HepG2 (cell line): Measurements from ENCODE around the gene HIPK4. TPM values are rescaled to one million over a fixed set of nuclear protein-coding genes. Genes with fewer than 3 reads are reported as not detected.
A peak's percentile ranks its signal among the peaks of the same experiment; 100 is the strongest.

Experiments
- polyA plus RNA-seq, 8 experiments: library from polyadenylated mRNA; depleted of rRNA in 3 of 8; stranded (reverse) in 7 of 8; unstranded in 1 of 8; fragments of >200 nt; fragmentation: Illumina TruSeq in 4 of 8; extraction: Trizol in 4 of 8; gene quantifications; 2 replicates each; pipeline versions ENCODE4 v1.2.1 to v1.2.3, GENCODE V29; 2011 to 2016; ENCODE audit warnings: low read depth in 4 of 8, missing spikeins in 1 of 8, mixed read lengths in 1 of 8; ENCODE audit not compliant: insufficient read depth in 1 of 8
- total RNA-seq, 5 experiments: library from RNA; depleted of rRNA; stranded (reverse); fragments of >200 nt; fragmentation: Illumina TruSeq; extraction: Trizol; gene quantifications; 2 replicates each; pipeline ENCODE4 v1.2.3, GENCODE V29; 2016; ENCODE audit warnings: low read depth in 1 of 5
- TF ChIP-seq, protein P1 (sequence below): sonication (generic); formaldehyde crosslinking; IDR thresholded peaks from 2 replicates; pipeline ENCODE4 v1.9.0; 2021; ENCODE audit warnings: missing genetic modification reagents, mild to moderate bottlenecking, borderline replicate concordance
- TF ChIP-seq, protein P2 (sequence below): sonication (generic); formaldehyde crosslinking; IDR thresholded peaks from 2 replicates; pipeline ENCODE4 v1.9.0; 2022; ENCODE audit warnings: missing genetic modification reagents, mild to moderate bottlenecking, borderline replicate concordance
- TF ChIP-seq, protein P3 (sequence below): sonication (generic); formaldehyde crosslinking; conservative IDR thresholded peaks from 2 replicates; pipeline ENCODE4 v1.4.0; 2020; ENCODE audit warnings: missing genetic modification reagents
- TF ChIP-seq, protein P4 (sequence below): IDR thresholded peaks from 2 replicates; pipeline ENCODE4 v1.6.1; 2016; ENCODE audit warnings: low read depth, control low read depth

The HIPK4 gene
- total and polyA plus RNA-seq, 2 of the 13 experiments (the other 11 are each of a cell fraction or from before 2014, with no cell fraction given) = 0.03 TPM; not detected in 1

DNA sequence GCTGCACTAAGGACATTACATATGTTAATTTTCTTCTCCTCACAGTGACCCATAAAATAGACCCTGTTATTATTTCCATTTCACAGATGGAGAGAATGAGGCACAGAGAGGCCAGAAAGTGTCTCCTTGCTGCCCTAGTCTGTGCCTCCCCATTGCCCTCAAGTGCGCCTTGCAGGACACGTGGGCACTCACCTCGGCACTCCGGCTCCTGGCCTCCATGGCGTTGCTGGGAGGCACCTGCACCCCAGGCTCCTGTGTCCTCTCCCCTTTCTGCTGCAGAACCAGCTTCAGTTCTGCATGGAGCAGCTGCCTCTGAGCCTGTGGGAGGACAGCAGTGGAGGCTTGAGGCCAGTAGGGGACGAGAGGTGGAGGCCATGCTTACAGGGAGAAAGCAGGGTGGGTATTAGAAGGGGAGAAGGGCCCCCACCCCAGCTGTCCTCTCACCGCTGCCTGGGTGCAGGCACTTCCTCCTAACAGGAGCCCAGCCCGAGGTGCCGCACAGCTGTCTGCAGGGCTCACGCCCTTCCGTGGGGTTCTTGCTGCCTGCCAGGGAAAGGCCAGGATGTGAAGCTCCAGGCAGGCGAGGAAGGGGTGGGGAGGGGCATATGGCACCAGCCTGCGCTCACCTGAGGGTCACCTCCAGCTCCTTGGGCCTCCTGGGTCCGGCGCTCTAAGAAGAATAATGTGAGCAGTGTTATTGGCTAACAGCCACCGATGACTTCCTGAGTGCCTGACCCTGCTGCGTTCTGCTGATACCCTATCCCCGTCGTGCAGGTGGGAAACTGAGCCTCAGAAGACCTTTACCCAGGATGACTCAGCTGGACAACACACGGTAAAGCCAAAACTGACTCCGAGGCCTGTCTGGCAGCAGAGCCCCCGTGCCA, 18.0 kb upstream of the HIPK4 start (continued):
- TF ChIP-seq, protein P1, sequence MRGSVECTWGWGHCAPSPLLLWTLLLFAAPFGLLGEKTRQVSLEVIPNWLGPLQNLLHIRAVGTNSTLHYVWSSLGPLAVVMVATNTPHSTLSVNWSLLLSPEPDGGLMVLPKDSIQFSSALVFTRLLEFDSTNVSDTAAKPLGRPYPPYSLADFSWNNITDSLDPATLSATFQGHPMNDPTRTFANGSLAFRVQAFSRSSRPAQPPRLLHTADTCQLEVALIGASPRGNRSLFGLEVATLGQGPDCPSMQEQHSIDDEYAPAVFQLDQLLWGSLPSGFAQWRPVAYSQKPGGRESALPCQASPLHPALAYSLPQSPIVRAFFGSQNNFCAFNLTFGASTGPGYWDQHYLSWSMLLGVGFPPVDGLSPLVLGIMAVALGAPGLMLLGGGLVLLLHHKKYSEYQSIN (CRISPR knock-in tag) = no peak
- TF ChIP-seq, protein P2, sequence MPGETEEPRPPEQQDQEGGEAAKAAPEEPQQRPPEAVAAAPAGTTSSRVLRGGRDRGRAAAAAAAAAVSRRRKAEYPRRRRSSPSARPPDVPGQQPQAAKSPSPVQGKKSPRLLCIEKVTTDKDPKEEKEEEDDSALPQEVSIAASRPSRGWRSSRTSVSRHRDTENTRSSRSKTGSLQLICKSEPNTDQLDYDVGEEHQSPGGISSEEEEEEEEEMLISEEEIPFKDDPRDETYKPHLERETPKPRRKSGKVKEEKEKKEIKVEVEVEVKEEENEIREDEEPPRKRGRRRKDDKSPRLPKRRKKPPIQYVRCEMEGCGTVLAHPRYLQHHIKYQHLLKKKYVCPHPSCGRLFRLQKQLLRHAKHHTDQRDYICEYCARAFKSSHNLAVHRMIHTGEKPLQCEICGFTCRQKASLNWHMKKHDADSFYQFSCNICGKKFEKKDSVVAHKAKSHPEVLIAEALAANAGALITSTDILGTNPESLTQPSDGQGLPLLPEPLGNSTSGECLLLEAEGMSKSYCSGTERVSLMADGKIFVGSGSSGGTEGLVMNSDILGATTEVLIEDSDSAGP (CRISPR knock-in tag) = peak; percentile 26; the same call in 1 of the 2 replicates
- TF ChIP-seq, protein P3, sequence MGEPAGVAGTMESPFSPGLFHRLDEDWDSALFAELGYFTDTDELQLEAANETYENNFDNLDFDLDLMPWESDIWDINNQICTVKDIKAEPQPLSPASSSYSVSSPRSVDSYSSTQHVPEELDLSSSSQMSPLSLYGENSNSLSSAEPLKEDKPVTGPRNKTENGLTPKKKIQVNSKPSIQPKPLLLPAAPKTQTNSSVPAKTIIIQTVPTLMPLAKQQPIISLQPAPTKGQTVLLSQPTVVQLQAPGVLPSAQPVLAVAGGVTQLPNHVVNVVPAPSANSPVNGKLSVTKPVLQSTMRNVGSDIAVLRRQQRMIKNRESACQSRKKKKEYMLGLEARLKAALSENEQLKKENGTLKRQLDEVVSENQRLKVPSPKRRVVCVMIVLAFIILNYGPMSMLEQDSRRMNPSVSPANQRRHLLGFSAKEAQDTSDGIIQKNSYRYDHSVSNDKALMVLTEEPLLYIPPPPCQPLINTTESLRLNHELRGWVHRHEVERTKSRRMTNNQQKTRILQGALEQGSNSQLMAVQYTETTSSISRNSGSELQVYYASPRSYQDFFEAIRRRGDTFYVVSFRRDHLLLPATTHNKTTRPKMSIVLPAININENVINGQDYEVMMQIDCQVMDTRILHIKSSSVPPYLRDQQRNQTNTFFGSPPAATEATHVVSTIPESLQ (CRISPR knock-in tag) = no peak
- TF ChIP-seq, protein P4, sequence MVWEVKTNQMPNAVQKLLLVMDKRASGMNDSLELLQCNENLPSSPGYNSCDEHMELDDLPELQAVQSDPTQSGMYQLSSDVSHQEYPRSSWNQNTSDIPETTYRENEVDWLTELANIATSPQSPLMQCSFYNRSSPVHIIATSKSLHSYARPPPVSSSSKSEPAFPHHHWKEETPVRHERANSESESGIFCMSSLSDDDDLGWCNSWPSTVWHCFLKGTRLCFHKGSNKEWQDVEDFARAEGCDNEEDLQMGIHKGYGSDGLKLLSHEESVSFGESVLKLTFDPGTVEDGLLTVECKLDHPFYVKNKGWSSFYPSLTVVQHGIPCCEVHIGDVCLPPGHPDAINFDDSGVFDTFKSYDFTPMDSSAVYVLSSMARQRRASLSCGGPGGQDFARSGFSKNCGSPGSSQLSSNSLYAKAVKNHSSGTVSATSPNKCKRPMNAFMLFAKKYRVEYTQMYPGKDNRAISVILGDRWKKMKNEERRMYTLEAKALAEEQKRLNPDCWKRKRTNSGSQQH (CRISPR knock-in tag) = no peak
